HG03066 (cell line): ENCODE measurements around the gene TADA3.

Experiments
- ATAC-seq: cut with Tn5 transposase; IDR thresholded peaks from one replicate; pipeline ENCODE4 v1.9.1; 2021; ENCODE audit warnings: low read depth; ENCODE audit not compliant: unreplicated experiment

TADA3 gene

GRCh38 chr3:9792405-9793160 lies at the start of gene TADA3, which contains the start of gene ARPC4:
Gene TADA3 (minus strand): TSS chr3:9792473. CDS start chr3:9791466, 1,007 bp downstream.
Gene ARPC4 (plus strand): TSS chr3:9793082. CDS start chr3:9793122, 40 bp downstream.
- peak; percentile 78 for ATAC-seq

- no peak for ATAC-seq
Measured at GRCh38 chr3:9841015-9841414, 48.7 kb upstream of the TADA3 start.

DNA sequence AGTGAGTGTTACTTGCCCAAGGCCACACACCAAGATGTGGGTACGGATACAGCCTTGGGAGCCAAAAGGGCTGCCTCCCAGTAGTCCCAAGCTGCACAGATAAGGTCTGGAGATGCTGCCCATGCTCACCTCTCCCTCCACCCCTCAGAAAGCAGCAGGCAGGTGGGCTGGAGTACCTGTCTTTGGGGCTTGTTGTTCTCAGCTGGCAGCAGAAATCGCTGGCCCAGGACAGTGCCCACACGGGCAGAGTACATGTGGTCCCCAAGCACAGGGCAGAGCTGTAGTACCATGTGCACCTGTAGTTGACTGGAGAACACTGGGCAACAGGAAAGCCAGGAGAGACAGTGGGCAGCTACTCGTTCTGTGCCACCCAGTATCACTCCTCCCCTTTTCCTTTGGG lies 46.6 kb upstream of the TADA3 start:
- ATAC-seq = no peak

GRCh38 chr3:9837701-9838582 lies 45.7 kb upstream of the TADA3 start:
- ATAC-seq = no peak

GRCh38 chr3:9834520-9835380 lies 42.5 kb upstream of the TADA3 start:
- no peak for ATAC-seq

GRCh38 chr3:9833078-9833477 lies 40.8 kb upstream of the TADA3 start:
- no peak for ATAC-seq

- ATAC-seq = no peak
Measured at GRCh38 chr3:9831253-9831652, 39.0 kb upstream of the TADA3 start.

DNA sequence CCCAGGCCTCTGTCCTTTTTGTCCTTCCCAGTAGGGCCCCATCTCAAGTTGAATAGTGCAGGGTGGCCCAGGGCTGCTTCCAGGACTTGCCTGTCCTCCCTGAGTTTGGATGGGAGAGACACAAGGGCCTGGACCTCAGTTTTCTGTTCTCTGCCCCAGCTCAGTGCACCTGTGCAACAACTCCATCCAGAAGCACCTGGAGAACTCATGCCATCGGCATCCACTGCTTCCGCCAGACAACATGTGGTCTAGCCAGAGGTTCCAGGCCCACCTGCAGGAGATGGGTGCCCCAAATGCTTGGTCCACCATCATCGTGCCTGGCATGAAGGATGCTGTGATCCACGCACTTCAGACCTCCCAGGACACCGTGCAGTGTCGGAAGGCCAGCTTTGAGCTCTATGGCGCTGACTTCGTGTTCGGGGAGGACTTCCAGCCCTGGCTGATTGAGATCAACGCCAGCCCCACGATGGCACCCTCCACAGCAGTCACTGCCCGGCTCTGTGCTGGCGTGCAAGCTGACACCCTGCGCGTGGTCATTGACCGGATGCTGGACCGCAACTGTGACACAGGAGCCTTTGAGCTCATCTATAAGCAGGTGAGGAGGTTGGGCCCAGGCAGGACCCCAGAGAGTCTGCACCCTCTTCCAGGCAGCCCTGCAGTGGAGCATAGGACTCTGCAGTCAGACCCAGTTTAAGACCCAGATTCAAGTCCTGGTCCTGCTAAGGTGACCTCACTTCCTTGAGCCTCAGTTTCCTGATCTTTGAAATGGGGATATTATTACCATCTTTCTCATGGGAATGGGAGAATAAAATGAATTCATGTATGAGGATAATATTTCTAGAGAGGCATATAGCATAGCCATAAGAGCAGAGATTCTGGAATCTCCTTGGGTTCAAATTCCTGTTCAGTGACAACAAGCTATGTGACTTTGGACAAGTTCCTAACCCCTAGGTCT lies 36.8 kb upstream of the TADA3 start:
- ATAC-seq = no peak

- no peak for ATAC-seq
Measured at GRCh38 chr3:9826815-9827573, 34.7 kb upstream of the TADA3 start.

DNA sequence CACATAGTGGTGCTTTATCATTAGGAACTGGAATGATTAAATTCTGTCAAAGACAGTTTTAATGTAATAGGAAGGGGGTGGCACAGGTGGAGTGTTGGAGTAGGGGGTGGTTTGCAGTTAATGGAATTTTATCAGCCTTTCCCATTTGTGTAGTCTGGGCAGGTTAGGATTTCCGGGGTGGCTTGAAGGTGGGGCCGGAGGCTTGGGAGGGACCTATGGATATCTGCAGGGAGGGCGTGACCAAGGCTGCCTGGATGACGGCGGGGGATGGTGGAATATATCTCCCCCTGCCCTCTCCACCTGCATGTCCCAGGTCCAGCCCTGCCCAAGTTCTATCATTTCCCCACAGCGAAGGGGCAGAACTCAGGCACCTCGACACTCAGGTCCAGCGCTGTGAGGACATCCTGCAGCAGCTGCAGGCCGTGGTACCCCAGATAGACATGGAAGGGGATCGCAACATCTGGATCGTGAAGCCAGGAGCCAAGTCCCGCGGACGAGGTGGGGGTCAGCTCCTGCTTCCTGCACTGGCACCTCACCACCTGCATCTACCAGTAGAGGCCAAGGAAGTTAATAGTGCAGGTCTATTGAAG lies 33.3 kb upstream of the TADA3 start:
- ATAC-seq = no peak

DNA sequence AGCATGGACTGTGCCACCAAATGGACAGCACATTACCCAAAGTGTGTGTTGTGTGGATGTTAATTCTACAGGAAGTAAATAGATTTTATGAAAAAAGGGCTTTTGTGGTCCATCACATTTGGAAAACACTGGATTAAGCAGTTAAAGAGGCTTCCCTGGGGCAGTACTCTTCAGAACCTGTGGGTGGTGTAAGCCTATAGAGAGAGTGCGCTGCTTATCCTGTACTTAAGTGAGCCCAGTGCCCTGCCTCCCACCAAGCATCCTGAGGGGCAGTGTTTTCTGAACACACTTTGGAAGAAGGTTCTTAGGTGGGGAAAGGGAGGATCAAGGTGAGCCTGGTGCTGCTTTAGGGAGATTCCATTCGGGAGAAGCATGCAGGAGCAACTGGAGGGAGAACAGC lies 28.7 kb upstream of the TADA3 start:
- no peak for ATAC-seq

- ATAC-seq = no peak
Measured at GRCh38 chr3:9820543-9820942, 28.3 kb upstream of the TADA3 start.

DNA sequence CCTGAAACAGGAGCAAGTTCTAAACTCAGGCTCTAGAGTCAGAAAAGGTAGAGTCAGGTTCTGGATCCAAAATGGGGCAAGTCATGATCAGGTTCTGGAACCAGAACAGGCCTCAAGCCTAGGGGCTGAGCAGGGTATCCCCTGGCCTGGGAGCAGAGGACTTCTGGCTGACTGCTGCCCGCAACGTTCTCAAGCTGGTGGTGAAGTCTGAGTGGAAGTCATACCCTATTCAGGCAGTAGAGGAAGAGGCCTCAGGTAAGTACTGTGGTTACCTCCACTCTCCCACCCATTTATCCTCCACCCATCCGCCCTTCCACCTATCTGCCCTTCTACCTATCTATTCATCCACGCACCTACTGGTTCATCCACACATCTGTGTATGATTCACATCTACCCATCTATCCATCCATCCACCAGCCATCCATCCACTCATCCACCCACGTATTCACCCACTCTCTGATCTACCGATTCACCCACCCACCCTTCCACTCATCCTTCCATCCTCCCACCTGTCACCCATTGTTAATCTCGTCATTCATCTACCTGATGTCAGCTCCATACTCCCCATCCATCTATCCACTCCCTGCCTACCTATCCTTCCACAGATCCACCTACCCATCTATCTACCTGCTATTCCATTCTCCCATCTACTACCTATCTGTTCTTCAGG lies 26.5 kb upstream of the TADA3 start:
- no peak for ATAC-seq

DNA sequence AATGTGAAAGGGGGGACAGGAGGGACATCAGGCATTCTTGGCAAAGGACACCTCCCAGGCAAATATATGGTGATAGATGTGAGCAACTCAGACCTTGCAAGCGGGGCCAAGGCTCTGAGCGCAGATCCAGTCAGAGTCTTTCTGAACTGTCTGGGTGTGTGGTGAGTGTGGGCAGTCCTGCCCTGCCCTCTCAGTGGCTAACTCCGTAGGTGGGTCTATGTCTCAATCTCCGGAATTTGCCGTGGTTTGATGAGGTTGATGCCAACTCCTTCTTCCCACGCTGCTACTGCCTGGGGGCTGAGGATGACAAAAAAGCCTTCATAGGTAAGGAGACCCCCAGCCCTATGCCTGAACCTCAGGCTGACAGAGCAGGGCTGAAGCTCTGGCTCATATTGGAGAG lies 25.2 kb upstream of the TADA3 start:
- no peak for ATAC-seq

GRCh38 chr3:9815986-9816385 lies 23.7 kb upstream of the TADA3 start:
- no peak for ATAC-seq

GRCh38 chr3:9812870-9813483 lies 20.7 kb upstream of the TADA3 start:
- no peak for ATAC-seq

GRCh38 chr3:9810846-9811245 lies 18.6 kb upstream of the TADA3 start:
- no peak for ATAC-seq

GRCh38 chr3:9810433-9810770 lies 18.1 kb upstream of the TADA3 start:
- ATAC-seq = no peak
